Activated CD8-positive, alpha-beta T cell treated with anti-CD3 and anti-CD28 coated beads for 36 hours (primary cell): ENCODE data around the gene ADISSP. TPM values are rescaled to one million over a fixed set of nuclear protein-coding genes. Genes with fewer than 3 reads are reported as not detected.

ENCODE experiments used
- ATAC-seq: fragments of 200-7000 bp; cut with Tn5 transposase; one replicate; pipeline ENCODE4 v1.10.0; 2021; ENCODE audit warnings: mild to moderate bottlenecking, moderate library complexity
- CTCF ChIA-PET: fragments of 350-600 bp; sonication (Branson Sonifier 250); formaldehyde crosslinking; loops from one replicate; lab custom pipeline; 2021; ENCODE audit warnings: antibody characterized with exemption; lab: Charles Lee
- POLR2A ChIA-PET: fragments of 350-600 bp; sonication (Branson Sonifier 250); formaldehyde crosslinking; loops from one replicate; lab custom pipeline; 2021; ENCODE audit warnings: antibody characterized with exemption; lab: Charles Lee
- DNase-seq: peaks from one replicate; pipeline ENCODE4 v3.0.0-alpha.2; 2020
- H3K27ac Mint-ChIP-seq: one replicate; pipeline ENCODE4 v1.8.0; 2021; ENCODE audit warnings: mild to moderate bottlenecking, mixed read lengths
- H3K27me3 Mint-ChIP-seq: one replicate; pipeline ENCODE4 v1.8.0; 2021; ENCODE audit warnings: mixed read lengths
- H3K36me3 Mint-ChIP-seq: one replicate; pipeline ENCODE4 v1.8.0; 2021; ENCODE audit warnings: low read depth, mixed read lengths
- H3K4me1 Mint-ChIP-seq: one replicate; pipeline ENCODE4 v1.8.0; 2021; ENCODE audit warnings: low read depth, mixed read lengths
- H3K4me3 Mint-ChIP-seq: one replicate; pipeline ENCODE4 v1.8.0; 2021; ENCODE audit warnings: mild to moderate bottlenecking, moderate library complexity, mixed read lengths
- H3K9me3 Mint-ChIP-seq: one replicate; pipeline ENCODE4 v1.8.0; 2021; ENCODE audit warnings: mixed read lengths
- CTCF ChIP-seq: fragments of 200-600 bp; IDR thresholded peaks from one replicate; pipeline ENCODE4 v1.8.0; 2022; ENCODE audit warnings: antibody characterized with exemption, mild to moderate bottlenecking
- intact Hi-C: fragments of 100-400 bp; cut with micrococcal nuclease; formaldehyde crosslinking; loops from one replicate; pipeline ENCODE4 v1.10.0; 2022
- total RNA-seq, 2 experiments: library from RNA; stranded (reverse); gene quantifications; one replicate each; pipeline ENCODE4 v1.2.3, GENCODE V29; 2021

ADISSP gene
- total RNA-seq, 2 experiments from 2014 or later, result 62.5 to 66.6 TPM

GRCh38 chr20:3777381-3777715 lies 9.8 kb upstream of the ADISSP start:
- ATAC-seq, result peak; percentile 42

GRCh38 chr20:3775457-3776108 lies 8.0 kb upstream of the ADISSP start:
- Mint-ChIP-seq H3K4me1 (peaks cover 10% of the 10 kb centered on the region), H3K27me3 (peaks cover 13% of the 10 kb centered on the region), H3K4me3 (no peak overlapping the region), H3K36me3 (no peaks in the 10 kb centered on the region), H3K9me3 (no peaks in the 10 kb centered on the region), H3K27ac (no peak overlapping the region)
- CTCF ChIA-PET, result interaction anchor here (0.7 to 1.3 kb wide), 2 partner anchors 64 to 80 kb away, joined by 4 to 5 read pairs; no protein-coding TSS in a partner anchor
- intact Hi-C loops, result no loop called here
- DNase-seq (no peak), ATAC-seq (no peak)
- no peak for TF ChIP-seq CTCF
- POLR2A ChIA-PET, result interaction anchor here (0.8 to 4.7 kb wide), 2 partner anchors 8 to 37 kb away, joined by 3 to 32 read pairs; partner anchors contain the start of gene ADISSP

More at GRCh38 chr20:3777381-3777715, 9.8 kb upstream of the ADISSP start:
- ChIA-PET CTCF (interaction anchor here (1.3 to 3.3 kb wide), 5 partner anchors 9 to 78 kb away, joined by 3 to 21 read pairs (median 11); partner anchors contain the start of genes ADISSP and CENPB), POLR2A (interaction anchor here (1.3 to 4.7 kb wide), 2 partner anchors 9 to 10 kb away, joined by 6 to 32 read pairs; partner anchors contain the start of genes ADISSP and CENPB)
- DNase-seq, result peak; percentile 42
- Mint-ChIP-seq H3K4me1 (peaks cover 21% of the 10 kb centered on the region), H3K36me3 (no peaks in the 10 kb centered on the region), H3K4me3 (peak overlapping the region; percentile 73), H3K27me3 (peaks cover 14% of the 10 kb centered on the region), H3K9me3 (no peaks in the 10 kb centered on the region), H3K27ac (no peak overlapping the region)
- no peak for TF ChIP-seq CTCF
- intact Hi-C loops, result no loop called here

- POLR2A ChIA-PET, result no interaction called here
- Mint-ChIP-seq H3K9me3 (no peaks in the 10 kb centered on the region), H3K36me3 (no peaks in the 10 kb centered on the region), H3K27me3 (no peaks in the 10 kb centered on the region), H3K4me3 (no peak overlapping the region), H3K27ac (no peak overlapping the region), H3K4me1 (peaks cover 17% of the 10 kb centered on the region)
- ATAC-seq, result no peak
- CTCF ChIA-PET, result interaction anchor here (0.6 to 1.3 kb wide), 2 partner anchors 15 to 47 kb away, joined by 3 to 4 read pairs; partner anchors contain the start of gene CENPB
- DNase-seq, result no peak
- intact Hi-C loops, result no loop called here
- TF ChIP-seq CTCF, result no peak
Observed at GRCh38 chr20:3771552-3772058, 4.1 kb upstream of the ADISSP start.

- Mint-ChIP-seq H3K36me3 (no peaks in the 10 kb centered on the region), H3K4me1 (peaks cover 26% of the 10 kb centered on the region), H3K27ac (peak overlapping the region; percentile 95), H3K9me3 (no peaks in the 10 kb centered on the region), H3K27me3 (no peaks in the 10 kb centered on the region), H3K4me3 (peak overlapping the region; percentile 87)
- ATAC-seq (peak; percentile 54), DNase-seq (peak; percentile 89)
- intact Hi-C loops, result no loop called here
- TF ChIP-seq CTCF, result peak; percentile 42
- ChIA-PET POLR2A (interaction anchor here (0.6 to 3.4 kb wide), 13 partner anchors 10 to 595 kb away, joined by 3 to 32 read pairs (median 4); partner anchors contain the start of gene CENPB), CTCF (interaction anchor here (0.7 to 4.3 kb wide), 21 partner anchors 8 to 313 kb away, joined by 3 to 30 read pairs (median 4); partner anchors contain the start of genes AP5S1 and CENPB)
Observed at GRCh38 chr20:3768342-3769130, 983 bp upstream of the ADISSP start.
